Neural cell (in vitro differentiated cells): ENCODE measurements around the gene PTPRA. TPM values are rescaled to one million over a fixed set of nuclear protein-coding genes. Genes with fewer than 3 reads are reported as not detected.

Experiments
- H2AFZ ChIP-seq: fragments of 200-600, 300-800 bp; sonication (generic), shearing (Covaris generic); 2 replicates; pipeline ENCODE4 v1.6.0; 2014; ENCODE audit warnings: low read depth, mild to moderate bottlenecking, antibody characterized with exemption, low read length, moderate library complexity
- H3F3A ChIP-seq: fragments of 200-600 bp; shearing (Covaris generic); 2 replicates; pipeline ENCODE4 v1.6.1; 2016; ENCODE audit warnings: mild to moderate bottlenecking, moderate library complexity, mixed read lengths, antibody characterized with exemption, low read length; ENCODE audit not compliant: insufficient read depth, poor library complexity, severe bottlenecking
- H3K27ac ChIP-seq: fragments of 200-600, 300-800 bp; sonication (generic), shearing (Covaris generic); 2 replicates; pipeline ENCODE4 v1.5.1; 2014; ENCODE audit warnings: mild to moderate bottlenecking, low read length, moderate library complexity
- H3K27me3 ChIP-seq: fragments of 300-800, 200-600 bp; sonication (generic), shearing (Covaris generic); 2 replicates; pipeline ENCODE4 v1.6.0; 2014; ENCODE audit warnings: mild to moderate bottlenecking, low read depth, low read length, moderate library complexity; ENCODE audit not compliant: insufficient read depth
- H3K36me3 ChIP-seq: fragments of 300-800, 200-600 bp; sonication (generic), shearing (Covaris generic); 2 replicates; pipeline ENCODE4 v1.5.1; 2014; ENCODE audit warnings: mild to moderate bottlenecking, antibody characterized with exemption, low read length, moderate library complexity; ENCODE audit not compliant: insufficient read depth
- H3K4me2 ChIP-seq: fragments of 300-800, 200-600 bp; sonication (generic), shearing (Covaris generic); 2 replicates; pipeline ENCODE4 v1.6.0; 2014; ENCODE audit warnings: mild to moderate bottlenecking, low read length
- H3K4me3 ChIP-seq: fragments of 300-800, 200-600 bp; sonication (generic), shearing (Covaris generic); 2 replicates; pipeline ENCODE4 v1.5.1; 2014; ENCODE audit warnings: mild to moderate bottlenecking, low read length, moderate library complexity
- H3K79me2 ChIP-seq: fragments of 200-600 bp; shearing (Covaris generic); replicated peaks from 2 replicates; pipeline ENCODE4 v1.6.0; 2014; ENCODE audit warnings: mild to moderate bottlenecking, low read length, moderate library complexity; ENCODE audit not compliant: insufficient read depth
- H3K9ac ChIP-seq: fragments of 300-800, 200-600 bp; sonication (generic), shearing (Covaris generic); 2 replicates; pipeline ENCODE4 v1.6.1; 2016; ENCODE audit warnings: mild to moderate bottlenecking, low read length, mixed read lengths
- H3K9me2 ChIP-seq: fragments of 200-600 bp; shearing (Covaris generic); 2 replicates; pipeline ENCODE4 v1.6.1; 2016; ENCODE audit warnings: mild to moderate bottlenecking, low read length, mixed read lengths; ENCODE audit not compliant: insufficient read depth
- H3K9me3 ChIP-seq: fragments of 200-600, 300-800 bp; sonication (generic), shearing (Covaris generic); 2 replicates; pipeline ENCODE4 v1.6.1; 2016; ENCODE audit warnings: mild to moderate bottlenecking, mixed run types, low read length, moderate library complexity, mixed read lengths
- H4K20me1 ChIP-seq: fragments of 200-600 bp; shearing (Covaris generic); 2 replicates; pipeline ENCODE4 v1.6.1; 2016; ENCODE audit warnings: mild to moderate bottlenecking, mixed run types; ENCODE audit not compliant: insufficient read depth
- EP300 ChIP-seq: fragments of 450-650 bp; conservative IDR thresholded peaks from 2 replicates; pipeline ENCODE4 v1.6.1; 2014; ENCODE audit warnings: antibody characterized with exemption, mild to moderate bottlenecking, moderate library complexity; ENCODE audit not compliant: poor library complexity, severe bottlenecking
- EZH2 ChIP-seq: fragments of 200-600, 300-800 bp; shearing (Covaris generic), sonication (generic); IDR thresholded peaks from 2 replicates; pipeline ENCODE4 v1.6.1; 2014; ENCODE audit warnings: antibody characterized with exemption, low read length, borderline replicate concordance, mild to moderate bottlenecking; ENCODE audit not compliant: insufficient read depth, poor library complexity, severe bottlenecking
- MXI1 ChIP-seq: fragments of 450-650 bp; conservative IDR thresholded peaks from 2 replicates; pipeline ENCODE4 v1.6.1; 2014; ENCODE audit warnings: antibody characterized with exemption, mild to moderate bottlenecking; ENCODE audit not compliant: poor library complexity, severe bottlenecking
- POLR2AphosphoS5 ChIP-seq: IDR thresholded peaks from 2 replicates; pipeline ENCODE4 v1.6.1; 2012
- RAD21 ChIP-seq: fragments of 450-650 bp; conservative IDR thresholded peaks from 2 replicates; pipeline ENCODE4 v1.6.1; 2014; ENCODE audit warnings: antibody characterized with exemption, mild to moderate bottlenecking, moderate library complexity
- SMC3 ChIP-seq: fragments of 450-650 bp; conservative IDR thresholded peaks from 2 replicates; pipeline ENCODE4 v1.6.1; 2014; ENCODE audit warnings: antibody characterized with exemption, mild to moderate bottlenecking, moderate library complexity; ENCODE audit not compliant: poor library complexity
- TAF1 ChIP-seq: IDR thresholded peaks from 2 replicates; pipeline ENCODE4 v1.6.1; 2012; ENCODE audit warnings: low read depth
- polyA plus RNA-seq: library from polyadenylated mRNA; depleted of rRNA; stranded (reverse); fragments of >200 nt; gene quantifications from 2 replicates; pipeline ENCODE4 v1.2.3, GENCODE V29; 2014
- TF ChIP-seq, protein P1 (sequence below): IDR thresholded peaks from 2 replicates; pipeline ENCODE4 v1.6.1; 2012; ENCODE audit warnings: borderline replicate concordance
- TF ChIP-seq, protein P2 (sequence below): fragments of 450-650 bp; IDR thresholded peaks from 2 replicates; pipeline ENCODE4 v1.5.1; 2014; ENCODE audit warnings: antibody characterized with exemption, mild to moderate bottlenecking, moderate library complexity; ENCODE audit not compliant: poor library complexity, severe bottlenecking

The PTPRA gene
- polyA plus RNA-seq, 1 donor from 2014 or later: 68.2 TPM

DNA sequence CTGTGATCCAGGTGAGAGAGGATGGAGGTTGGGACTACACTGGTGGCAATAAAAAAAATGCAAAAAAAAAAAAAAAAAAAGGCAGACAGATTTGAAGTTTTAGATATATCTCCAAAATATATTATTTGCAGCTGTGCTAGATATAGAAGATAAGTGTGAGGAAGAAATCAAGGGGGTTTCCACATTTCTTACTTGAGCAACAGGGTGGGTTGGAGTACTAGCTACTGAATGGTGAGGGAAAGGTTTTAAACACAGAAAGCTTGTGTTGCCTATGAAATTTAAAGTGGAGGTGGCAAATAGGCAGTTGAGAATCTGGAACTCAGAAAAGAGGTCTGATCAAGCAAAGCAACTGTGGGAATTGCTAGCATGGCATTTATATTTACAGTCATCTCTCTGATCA lies 110.2 kb downstream of the PTPRA start:
- Histone ChIP-seq H3K4me3 (no peak overlapping the region), H3K79me2 (no peaks in the 10 kb centered on the region), H3K36me3 (no peaks in the 10 kb centered on the region), H3K9me2 (no peaks in the 10 kb centered on the region), H3K9ac (no peak overlapping the region), H4K20me1 (no peaks in the 10 kb centered on the region), H2AFZ (no peak overlapping the region), H3F3A (no peaks in the 10 kb centered on the region), H3K27ac (no peak overlapping the region), H3K9me3 (no peaks in the 10 kb centered on the region), H3K4me2 (no peak overlapping the region), H3K27me3 (no peaks in the 10 kb centered on the region)
- TF ChIP-seq, protein P1, sequence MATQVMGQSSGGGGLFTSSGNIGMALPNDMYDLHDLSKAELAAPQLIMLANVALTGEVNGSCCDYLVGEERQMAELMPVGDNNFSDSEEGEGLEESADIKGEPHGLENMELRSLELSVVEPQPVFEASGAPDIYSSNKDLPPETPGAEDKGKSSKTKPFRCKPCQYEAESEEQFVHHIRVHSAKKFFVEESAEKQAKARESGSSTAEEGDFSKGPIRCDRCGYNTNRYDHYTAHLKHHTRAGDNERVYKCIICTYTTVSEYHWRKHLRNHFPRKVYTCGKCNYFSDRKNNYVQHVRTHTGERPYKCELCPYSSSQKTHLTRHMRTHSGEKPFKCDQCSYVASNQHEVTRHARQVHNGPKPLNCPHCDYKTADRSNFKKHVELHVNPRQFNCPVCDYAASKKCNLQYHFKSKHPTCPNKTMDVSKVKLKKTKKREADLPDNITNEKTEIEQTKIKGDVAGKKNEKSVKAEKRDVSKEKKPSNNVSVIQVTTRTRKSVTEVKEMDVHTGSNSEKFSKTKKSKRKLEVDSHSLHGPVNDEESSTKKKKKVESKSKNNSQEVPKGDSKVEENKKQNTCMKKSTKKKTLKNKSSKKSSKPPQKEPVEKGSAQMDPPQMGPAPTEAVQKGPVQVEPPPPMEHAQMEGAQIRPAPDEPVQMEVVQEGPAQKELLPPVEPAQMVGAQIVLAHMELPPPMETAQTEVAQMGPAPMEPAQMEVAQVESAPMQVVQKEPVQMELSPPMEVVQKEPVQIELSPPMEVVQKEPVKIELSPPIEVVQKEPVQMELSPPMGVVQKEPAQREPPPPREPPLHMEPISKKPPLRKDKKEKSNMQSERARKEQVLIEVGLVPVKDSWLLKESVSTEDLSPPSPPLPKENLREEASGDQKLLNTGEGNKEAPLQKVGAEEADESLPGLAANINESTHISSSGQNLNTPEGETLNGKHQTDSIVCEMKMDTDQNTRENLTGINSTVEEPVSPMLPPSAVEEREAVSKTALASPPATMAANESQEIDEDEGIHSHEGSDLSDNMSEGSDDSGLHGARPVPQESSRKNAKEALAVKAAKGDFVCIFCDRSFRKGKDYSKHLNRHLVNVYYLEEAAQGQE: no peak
- no peak for TF ChIP-seq SMC3

DNA sequence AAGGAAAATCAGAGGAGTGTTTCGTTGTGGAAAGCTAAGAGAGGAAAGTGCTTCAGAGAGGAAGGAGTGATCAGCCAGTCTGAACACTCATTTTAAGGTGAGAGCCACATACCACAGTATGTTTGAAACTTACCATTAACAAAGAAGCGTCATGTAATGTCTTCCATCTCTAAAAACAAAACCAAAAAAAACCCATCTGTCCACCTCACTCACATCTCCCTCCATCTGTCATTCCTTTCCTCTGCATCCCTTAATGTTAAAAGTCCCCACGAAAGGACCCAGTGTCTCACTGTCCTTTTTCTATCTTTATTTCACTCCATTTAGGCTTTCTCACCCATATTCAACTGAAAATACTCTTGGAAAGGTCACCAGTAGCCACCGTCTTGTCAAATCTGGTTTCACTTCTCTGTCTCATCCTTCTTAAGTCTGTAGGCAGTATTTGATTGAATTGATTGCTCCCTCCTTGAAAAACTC lies 110.8 kb downstream of the PTPRA start:
- Histone ChIP-seq H4K20me1 (no peaks in the 10 kb centered on the region), H3K79me2 (no peaks in the 10 kb centered on the region), H3K4me3 (no peak overlapping the region), H3K9me2 (no peaks in the 10 kb centered on the region), H3K27me3 (no peaks in the 10 kb centered on the region), H3K4me2 (no peak overlapping the region), H3K9me3 (no peaks in the 10 kb centered on the region), H3F3A (no peaks in the 10 kb centered on the region), H2AFZ (no peak overlapping the region), H3K27ac (no peak overlapping the region), H3K9ac (no peak overlapping the region), H3K36me3 (no peaks in the 10 kb centered on the region)
- TF ChIP-seq, protein P1: no peak
- TF ChIP-seq EP300: no peak
- no peak for TF ChIP-seq RAD21
- TF ChIP-seq EZH2: no peak
- TF ChIP-seq, protein P2, sequence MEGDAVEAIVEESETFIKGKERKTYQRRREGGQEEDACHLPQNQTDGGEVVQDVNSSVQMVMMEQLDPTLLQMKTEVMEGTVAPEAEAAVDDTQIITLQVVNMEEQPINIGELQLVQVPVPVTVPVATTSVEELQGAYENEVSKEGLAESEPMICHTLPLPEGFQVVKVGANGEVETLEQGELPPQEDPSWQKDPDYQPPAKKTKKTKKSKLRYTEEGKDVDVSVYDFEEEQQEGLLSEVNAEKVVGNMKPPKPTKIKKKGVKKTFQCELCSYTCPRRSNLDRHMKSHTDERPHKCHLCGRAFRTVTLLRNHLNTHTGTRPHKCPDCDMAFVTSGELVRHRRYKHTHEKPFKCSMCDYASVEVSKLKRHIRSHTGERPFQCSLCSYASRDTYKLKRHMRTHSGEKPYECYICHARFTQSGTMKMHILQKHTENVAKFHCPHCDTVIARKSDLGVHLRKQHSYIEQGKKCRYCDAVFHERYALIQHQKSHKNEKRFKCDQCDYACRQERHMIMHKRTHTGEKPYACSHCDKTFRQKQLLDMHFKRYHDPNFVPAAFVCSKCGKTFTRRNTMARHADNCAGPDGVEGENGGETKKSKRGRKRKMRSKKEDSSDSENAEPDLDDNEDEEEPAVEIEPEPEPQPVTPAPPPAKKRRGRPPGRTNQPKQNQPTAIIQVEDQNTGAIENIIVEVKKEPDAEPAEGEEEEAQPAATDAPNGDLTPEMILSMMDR: no peak
- TF ChIP-seq POLR2AphosphoS5: no peak
- no peak for TF ChIP-seq TAF1
- TF ChIP-seq MXI1: no peak
- no peak for TF ChIP-seq SMC3
